Neuron (in vitro differentiated cells): Measurements from ENCODE around the gene BCKDHB.

Experiments
- H2AFZ ChIP-seq: one replicate; pipeline ENCODE4 v1.6.1; 2013; ENCODE audit warnings: low read depth, mild to moderate bottlenecking, inconsistent platforms, low read length, moderate library complexity
- H3K27me3 ChIP-seq: one replicate; pipeline ENCODE4 v1.6.1; 2013; ENCODE audit warnings: low read length; ENCODE audit not compliant: insufficient read depth
- H3K36me3 ChIP-seq: one replicate; pipeline ENCODE4 v1.6.1; 2013; ENCODE audit warnings: low read length; ENCODE audit not compliant: insufficient read depth
- H3K4me1 ChIP-seq: one replicate; pipeline ENCODE4 v1.6.1; 2013; ENCODE audit warnings: low read length; ENCODE audit not compliant: insufficient read depth
- H3K4me3 ChIP-seq: 2 replicates; pipeline ENCODE4 v1.5.1; 2013; ENCODE audit warnings: mild to moderate bottlenecking, low read length, moderate library complexity
- H3K9me3 ChIP-seq: one replicate; pipeline ENCODE4 v1.6.1; 2013; ENCODE audit warnings: low read length

Gene BCKDHB

DNA sequence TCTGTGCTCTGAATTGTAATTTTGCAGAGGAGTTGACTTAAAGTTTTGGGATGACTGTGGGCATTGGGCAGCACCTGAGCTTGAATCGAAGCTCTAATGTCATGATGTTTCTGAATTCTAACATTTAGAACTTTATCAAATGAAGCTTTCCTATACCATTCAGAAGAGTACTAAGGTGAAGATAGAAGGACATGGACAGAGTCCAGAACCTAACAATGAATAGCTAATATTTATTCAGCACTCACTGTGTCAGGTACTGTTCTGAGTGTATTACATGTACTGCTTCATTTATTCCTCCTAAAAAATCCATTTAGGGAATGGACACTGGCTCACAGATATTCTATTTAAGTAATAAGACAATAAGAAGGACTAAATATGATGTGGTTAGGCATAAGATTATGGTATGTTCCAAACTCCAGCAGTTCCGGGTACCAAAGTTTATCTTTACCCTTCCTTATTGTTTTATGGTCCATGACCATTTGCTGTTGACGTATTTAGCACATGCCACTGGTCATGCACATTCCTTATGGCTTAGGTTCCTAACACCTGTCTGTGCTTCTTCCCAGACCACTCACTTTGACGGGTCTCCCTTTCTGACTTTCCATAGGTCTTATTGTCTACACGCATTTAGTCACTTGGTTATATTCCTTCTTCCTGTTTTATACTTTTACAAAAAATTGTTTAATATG, 20.3 kb downstream of the BCKDHB start:
- Histone ChIP-seq H3K36me3 (peaks cover 4% of the 10 kb centered on the region), H3K27me3 (no peaks in the 10 kb centered on the region), H3K4me1 (no peaks in the 10 kb centered on the region), H3K9me3 (peaks cover 2% of the 10 kb centered on the region), H2AFZ (no peak overlapping the region), H3K4me3 (no peak overlapping the region)

DNA sequence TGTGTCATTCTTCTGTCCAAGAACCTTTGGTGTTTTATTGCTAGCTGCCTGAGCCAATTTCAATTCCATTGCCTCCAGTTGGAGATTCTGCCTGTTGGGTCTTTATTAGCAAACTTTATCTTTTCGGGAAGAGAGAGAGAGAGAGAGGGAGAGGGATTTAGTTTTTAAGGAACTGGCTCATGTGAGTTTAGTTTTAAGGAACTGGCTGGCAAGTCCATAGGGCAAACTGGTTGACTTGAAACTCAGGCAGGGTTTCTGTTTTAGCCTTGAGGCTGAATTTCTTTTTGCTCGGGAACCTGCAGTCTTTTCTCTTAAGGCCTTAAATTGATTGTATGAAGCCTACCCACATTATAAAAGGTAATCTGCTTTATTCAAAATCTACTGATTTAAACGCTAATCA, 23.0 kb downstream of the BCKDHB start:
- peaks cover 2% of the 10 kb centered on the region for H3K9me3 ChIP-seq
- H3K4me1 ChIP-seq: peaks cover 3% of the 10 kb centered on the region
- H2AFZ ChIP-seq: no peak overlapping the region
- no peak overlapping the region for H3K4me3 ChIP-seq
- peaks cover 4% of the 10 kb centered on the region for H3K36me3 ChIP-seq
- H3K27me3 ChIP-seq: no peaks in the 10 kb centered on the region

DNA sequence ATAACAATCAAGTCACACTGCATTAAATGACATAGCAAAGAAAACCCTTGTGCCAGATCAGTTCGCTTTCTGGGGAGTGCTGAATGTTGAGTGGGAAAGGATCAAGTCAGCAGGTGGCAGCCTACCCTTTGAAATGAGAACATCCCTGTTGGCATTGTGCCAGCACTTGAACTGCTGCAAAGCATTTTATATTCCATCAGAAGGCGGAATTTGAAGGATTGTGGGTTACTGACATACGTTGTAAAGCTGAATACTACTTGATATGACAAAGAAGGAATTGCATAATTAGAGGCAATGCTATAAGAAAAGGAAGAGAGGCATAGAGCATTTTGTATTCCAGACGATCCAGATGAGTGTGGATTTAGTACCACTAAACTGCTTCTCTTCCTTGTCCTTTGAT, 26.5 kb downstream of the BCKDHB start:
- Histone ChIP-seq H3K36me3 (peaks cover 6% of the 10 kb centered on the region), H3K9me3 (no peaks in the 10 kb centered on the region), H3K4me1 (peaks cover 3% of the 10 kb centered on the region), H3K4me3 (no peak overlapping the region), H2AFZ (no peak overlapping the region), H3K27me3 (no peaks in the 10 kb centered on the region)

DNA sequence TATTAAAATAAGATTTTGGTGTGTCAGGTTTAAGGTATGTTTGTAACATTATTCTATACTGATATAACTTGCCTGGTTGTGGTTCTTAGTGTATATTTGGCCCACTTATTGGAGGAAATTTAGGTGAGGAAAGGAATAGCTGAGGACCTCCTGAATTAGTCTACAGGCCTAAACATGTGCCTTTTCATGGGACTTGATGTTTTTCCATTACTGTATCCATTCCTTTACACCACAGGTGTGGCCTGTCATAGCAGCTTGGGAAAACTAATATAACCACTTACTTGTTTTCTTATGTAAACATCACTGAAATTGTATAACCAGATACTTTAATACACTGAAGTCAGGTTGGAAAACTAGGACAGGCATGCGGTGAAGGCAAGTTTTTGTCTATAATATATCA, 27.6 kb downstream of the BCKDHB start:
- no peaks in the 10 kb centered on the region for H3K27me3 ChIP-seq
- H3K4me3 ChIP-seq: no peak overlapping the region
- no peak overlapping the region for H2AFZ ChIP-seq
- peaks cover 3% of the 10 kb centered on the region for H3K4me1 ChIP-seq
- H3K36me3 ChIP-seq: peaks cover 3% of the 10 kb centered on the region
- no peaks in the 10 kb centered on the region for H3K9me3 ChIP-seq

DNA sequence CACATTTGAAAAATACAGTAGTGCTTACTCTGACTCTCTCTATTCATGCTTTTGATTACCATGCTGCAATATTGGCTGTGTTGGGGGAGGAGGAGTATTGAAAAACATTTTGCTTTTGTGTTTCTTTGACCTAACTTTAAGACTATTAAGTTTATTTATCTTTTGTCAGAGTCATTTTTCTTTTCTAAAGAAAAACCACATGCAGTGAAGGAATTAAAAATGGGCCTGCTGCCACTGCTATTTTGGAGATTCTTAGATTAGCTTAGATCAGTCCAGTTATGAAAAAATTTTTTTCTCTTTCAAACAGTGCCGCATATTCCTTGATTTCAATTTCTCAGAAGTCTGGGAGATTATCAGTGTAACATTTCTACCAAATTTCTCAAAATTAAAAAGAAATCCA, 36.1 kb downstream of the BCKDHB start:
- Histone ChIP-seq H2AFZ (no peak overlapping the region), H3K4me1 (no peaks in the 10 kb centered on the region), H3K36me3 (no peaks in the 10 kb centered on the region), H3K27me3 (no peaks in the 10 kb centered on the region), H3K4me3 (no peak overlapping the region), H3K9me3 (no peaks in the 10 kb centered on the region)

DNA sequence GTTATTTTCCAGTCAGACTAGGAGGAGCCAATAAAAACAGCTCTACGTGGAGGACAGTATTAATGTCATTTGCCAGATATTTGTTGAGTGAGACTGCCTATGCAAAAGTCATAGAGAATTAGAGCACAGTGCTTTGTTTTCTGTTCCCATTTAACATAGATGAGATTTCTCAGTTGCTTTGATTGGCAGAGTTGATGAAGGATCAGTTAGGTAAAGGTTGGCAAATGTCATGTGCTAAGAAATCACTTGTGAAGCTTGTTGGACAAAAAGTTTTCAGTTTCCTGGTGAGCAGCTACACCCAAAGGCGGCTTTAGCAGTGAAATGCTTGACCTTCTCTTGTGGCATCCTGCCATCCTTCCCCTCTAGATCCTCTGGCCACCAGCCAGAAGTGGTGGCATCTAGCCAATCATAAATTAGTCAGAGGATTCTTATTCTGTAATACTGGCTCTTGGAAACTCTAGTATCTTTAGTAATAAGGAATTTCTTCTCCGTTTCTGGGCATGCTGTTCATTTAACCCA, 37.0 kb downstream of the BCKDHB start:
- no peaks in the 10 kb centered on the region for H3K36me3 ChIP-seq
- H3K9me3 ChIP-seq: no peaks in the 10 kb centered on the region
- no peaks in the 10 kb centered on the region for H3K4me1 ChIP-seq
- H3K4me3 ChIP-seq: no peak overlapping the region
- H2AFZ ChIP-seq: no peak overlapping the region
- no peaks in the 10 kb centered on the region for H3K27me3 ChIP-seq

DNA sequence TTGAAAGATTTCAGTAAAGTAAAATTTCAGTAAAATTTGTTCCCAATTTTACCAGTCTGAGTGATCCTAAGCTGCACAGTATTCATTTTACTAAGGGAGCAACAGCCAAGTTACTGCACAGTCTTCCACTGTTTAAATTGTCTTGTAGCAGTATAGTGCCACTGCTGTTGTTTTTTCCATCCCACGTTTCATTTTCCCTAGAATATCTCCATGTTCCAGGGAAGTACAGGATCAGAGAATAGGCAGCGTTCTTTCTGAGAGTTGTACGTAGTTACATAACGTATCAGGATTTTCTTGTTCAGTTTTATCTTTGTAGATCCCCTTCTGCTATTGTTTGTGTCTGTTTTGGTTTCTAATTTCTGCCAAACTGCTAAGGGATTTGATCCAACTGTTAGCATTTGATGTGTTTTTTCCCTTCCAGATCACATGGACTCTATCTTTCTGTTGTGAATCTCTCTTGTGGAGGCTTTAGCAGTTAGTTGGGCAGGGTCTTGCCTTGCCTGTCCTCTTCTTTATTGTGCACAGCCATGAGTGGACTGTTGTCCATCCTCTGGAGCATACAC, 38.4 kb downstream of the BCKDHB start:
- Histone ChIP-seq H3K4me1 (no peaks in the 10 kb centered on the region), H2AFZ (no peak overlapping the region), H3K9me3 (no peaks in the 10 kb centered on the region), H3K27me3 (no peaks in the 10 kb centered on the region), H3K4me3 (no peak overlapping the region), H3K36me3 (no peaks in the 10 kb centered on the region)

DNA sequence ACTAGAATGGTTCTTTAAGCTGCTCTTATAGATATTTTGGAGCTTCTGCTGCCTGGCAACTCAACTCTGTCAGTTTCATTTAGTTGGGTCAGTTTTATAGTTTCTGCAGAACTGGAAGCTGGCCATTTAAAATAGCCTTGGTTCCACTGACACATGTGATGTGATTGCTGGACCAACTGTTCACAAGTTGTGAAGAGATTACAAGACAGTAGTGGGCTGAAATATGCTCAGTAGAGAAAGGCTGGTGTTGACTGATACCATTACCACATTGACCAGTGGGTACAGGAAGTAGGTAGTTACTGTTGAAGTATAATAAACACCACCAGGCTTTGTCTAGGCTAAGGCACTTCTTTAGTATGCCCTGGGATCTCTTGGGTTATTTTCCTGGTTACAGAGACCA, 39.0 kb downstream of the BCKDHB start:
- Histone ChIP-seq H3K4me3 (no peak overlapping the region), H3K4me1 (no peaks in the 10 kb centered on the region), H3K36me3 (no peaks in the 10 kb centered on the region), H3K27me3 (no peaks in the 10 kb centered on the region), H2AFZ (no peak overlapping the region), H3K9me3 (no peaks in the 10 kb centered on the region)

DNA sequence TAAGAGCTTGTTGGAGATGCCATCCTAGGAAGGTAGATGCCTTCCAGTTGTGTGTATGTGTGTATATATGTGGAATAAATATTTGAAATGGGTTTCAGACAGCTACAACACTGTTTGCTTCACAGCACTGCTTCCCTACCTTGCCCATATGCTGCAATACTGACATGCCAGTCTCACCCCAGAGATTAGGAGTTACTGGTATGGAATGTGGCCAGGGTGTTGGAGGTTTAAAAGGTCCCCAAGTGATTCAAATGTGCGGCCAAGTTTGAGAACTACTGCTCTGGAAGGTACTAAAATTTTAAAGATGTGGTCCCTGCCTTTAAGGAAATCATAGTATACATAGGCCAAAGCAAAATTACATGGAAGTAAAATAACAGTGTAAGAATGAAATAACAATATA, 39.5 kb downstream of the BCKDHB start:
- Histone ChIP-seq H2AFZ (no peak overlapping the region), H3K4me1 (no peaks in the 10 kb centered on the region), H3K36me3 (no peaks in the 10 kb centered on the region), H3K9me3 (no peaks in the 10 kb centered on the region), H3K27me3 (no peaks in the 10 kb centered on the region), H3K4me3 (no peak overlapping the region)

DNA sequence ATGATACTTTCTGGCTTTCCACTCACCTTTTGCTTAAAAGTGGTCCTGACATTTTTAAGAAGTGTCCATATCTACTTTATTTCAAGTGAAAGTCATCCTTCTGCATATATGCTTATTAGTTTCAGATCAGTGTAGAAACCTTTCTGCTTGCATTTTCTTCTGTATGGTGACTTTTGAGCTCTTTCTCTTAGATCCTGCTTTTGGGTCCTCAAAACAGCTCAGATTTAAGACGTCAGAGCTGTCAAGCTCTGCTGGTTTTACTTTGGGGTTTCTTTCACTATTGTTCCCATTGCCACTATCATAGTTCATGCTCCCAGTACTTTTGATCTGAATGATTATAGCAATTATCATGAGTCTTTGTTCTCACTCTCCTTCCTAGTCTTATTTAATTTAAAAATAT, 41.7 kb downstream of the BCKDHB start:
- no peaks in the 10 kb centered on the region for H3K27me3 ChIP-seq
- no peaks in the 10 kb centered on the region for H3K9me3 ChIP-seq

DNA sequence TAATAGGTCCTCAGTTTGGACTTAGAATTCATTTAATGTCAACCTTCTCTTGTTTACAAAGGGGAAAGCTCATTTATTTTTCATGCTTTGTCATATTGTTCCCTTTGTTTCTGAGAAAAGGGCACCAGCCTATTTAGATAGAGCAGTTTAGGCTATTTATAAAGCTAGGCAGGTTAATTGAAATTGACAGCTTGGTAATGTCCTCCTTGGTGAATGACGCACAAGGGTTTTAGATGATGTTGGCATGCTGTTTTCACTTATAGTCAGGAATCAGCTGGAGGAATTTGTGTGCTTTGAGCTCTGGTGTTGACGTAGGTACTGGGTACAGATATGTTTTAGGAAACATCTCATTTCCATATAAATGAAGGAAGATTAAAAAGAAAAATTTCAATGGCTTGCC, 45.2 kb downstream of the BCKDHB start:
- Histone ChIP-seq H3K4me1 (peaks cover 11% of the 10 kb centered on the region), H3K4me3 (no peak overlapping the region), H3K27me3 (no peaks in the 10 kb centered on the region), H2AFZ (no peak overlapping the region), H3K9me3 (no peaks in the 10 kb centered on the region), H3K36me3 (no peaks in the 10 kb centered on the region)

More for the DNA sequence above, 41.7 kb downstream of the BCKDHB start:
- Histone ChIP-seq H3K36me3 (no peaks in the 10 kb centered on the region), H3K4me1 (peaks cover 11% of the 10 kb centered on the region), H3K4me3 (no peak overlapping the region), H2AFZ (no peak overlapping the region)

DNA sequence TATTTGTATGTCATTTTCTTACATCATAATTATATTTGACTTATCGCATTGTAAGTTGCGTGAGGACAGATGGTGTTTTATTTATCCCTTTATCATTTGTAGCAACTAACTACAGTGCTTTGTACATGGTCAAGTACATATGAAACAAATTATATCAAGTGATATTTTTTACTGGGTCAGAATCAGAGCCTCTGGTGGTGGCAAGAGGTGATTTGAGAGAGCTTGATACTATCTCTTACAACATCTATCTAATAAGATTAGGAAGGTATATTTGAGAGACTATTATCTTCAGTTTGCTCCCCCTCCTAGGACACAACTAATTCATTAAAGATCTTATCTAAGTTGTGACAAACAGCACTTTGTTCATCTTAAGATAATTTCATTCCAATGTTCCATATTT, 47.7 kb downstream of the BCKDHB start:
- Histone ChIP-seq H3K36me3 (no peaks in the 10 kb centered on the region), H3K4me1 (peaks cover 11% of the 10 kb centered on the region), H2AFZ (no peak overlapping the region), H3K27me3 (no peaks in the 10 kb centered on the region), H3K4me3 (no peak overlapping the region), H3K9me3 (no peaks in the 10 kb centered on the region)

DNA sequence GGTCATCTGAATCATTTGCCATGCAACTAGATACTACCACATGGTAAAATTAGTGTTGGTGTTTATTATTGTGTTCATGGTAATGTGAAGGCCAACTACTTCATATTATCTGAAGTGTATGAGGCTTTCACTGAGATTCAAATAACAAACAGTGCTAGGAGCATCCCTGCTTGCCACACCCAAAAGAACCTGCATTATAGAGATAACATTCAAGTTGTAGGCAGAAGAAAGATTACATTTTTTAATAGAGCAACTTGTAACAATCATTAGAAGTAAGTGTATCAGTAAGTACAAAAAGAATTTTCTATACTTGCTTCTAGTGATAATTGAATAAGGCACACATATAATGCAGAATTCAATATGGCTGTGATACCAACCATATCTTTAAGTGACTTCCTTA, 49.8 kb downstream of the BCKDHB start:
- no peaks in the 10 kb centered on the region for H3K36me3 ChIP-seq
- H2AFZ ChIP-seq: no peak overlapping the region
- H3K9me3 ChIP-seq: no peaks in the 10 kb centered on the region
- no peaks in the 10 kb centered on the region for H3K27me3 ChIP-seq
- H3K4me3 ChIP-seq: no peak overlapping the region
- peaks cover 19% of the 10 kb centered on the region for H3K4me1 ChIP-seq
